Astrocyte (in vitro differentiated cells and primary cell): ENCODE data around the gene CLEC2D. TPM values are rescaled to one million over a fixed set of nuclear protein-coding genes. Genes with fewer than 3 reads are reported as not detected.
A peak's percentile ranks its signal among the peaks of the same experiment; 100 is the strongest.

ENCODE experiments used
- DNase-seq: peaks from one replicate; pipeline ENCODE4 v3.0.0-alpha.2; 2010; ENCODE audit warnings: low read depth
- FAIRE-seq: peaks from 2 replicates; lab custom pipeline; 2011; peaks lifted over from hg19 to GRCh38; lab: Jason Lieb, UNC
- H2AFZ ChIP-seq: 2 replicates; pipeline ENCODE4 v1.6.0; 2012; ENCODE audit warnings: low read depth, low read length, inconsistent platforms
- H3K27ac ChIP-seq: 2 replicates; pipeline ENCODE4 v1.5.1; 2011; ENCODE audit warnings: low read depth, low read length, inconsistent platforms
- H3K27me3 ChIP-seq: 2 replicates; pipeline ENCODE4 v1.6.0; 2011; ENCODE audit warnings: low read length, inconsistent platforms; ENCODE audit not compliant: insufficient read depth
- H3K36me3 ChIP-seq: 2 replicates; pipeline ENCODE4 v1.5.1; 2011; ENCODE audit warnings: low read length, inconsistent platforms; ENCODE audit not compliant: insufficient read depth
- H3K4me1 ChIP-seq: 2 replicates; pipeline ENCODE4 v1.5.1; 2011; ENCODE audit warnings: low read length, inconsistent platforms; ENCODE audit not compliant: insufficient read depth
- H3K4me2 ChIP-seq: 2 replicates; pipeline ENCODE4 v1.6.0; 2012; ENCODE audit warnings: low read length, inconsistent platforms
- H3K4me3 ChIP-seq: 2 replicates; pipeline ENCODE4 v1.5.1; 2011; ENCODE audit warnings: low read depth, mild to moderate bottlenecking, low read length, inconsistent platforms; ENCODE audit not compliant: insufficient read depth
- H3K79me2 ChIP-seq: 2 replicates; pipeline ENCODE4 v1.6.0; 2012; ENCODE audit warnings: mild to moderate bottlenecking, low read length, inconsistent platforms; ENCODE audit not compliant: insufficient read depth
- H3K9ac ChIP-seq: 2 replicates; pipeline ENCODE4 v1.6.0; 2012; ENCODE audit warnings: mild to moderate bottlenecking, low read length, inconsistent platforms
- H3K9me3 ChIP-seq: 2 replicates; pipeline ENCODE4 v1.5.1; 2012; ENCODE audit warnings: low read depth, mild to moderate bottlenecking, low read length, inconsistent platforms; ENCODE audit not compliant: insufficient read depth
- H4K20me1 ChIP-seq: 2 replicates; pipeline ENCODE4 v1.6.0; 2012; ENCODE audit warnings: low read length, inconsistent platforms; ENCODE audit not compliant: insufficient read depth
- H3K27ac Mint-ChIP-seq: one replicate; pipeline ENCODE4 v1.8.0; 2021; ENCODE audit warnings: mild to moderate bottlenecking, mixed read lengths; ENCODE audit not compliant: unreplicated experiment
- H3K27me3 Mint-ChIP-seq: one replicate; pipeline ENCODE4 v1.8.0; 2021; ENCODE audit warnings: low read depth, mixed read lengths; ENCODE audit not compliant: unreplicated experiment
- H3K36me3 Mint-ChIP-seq: one replicate; pipeline ENCODE4 v1.8.0; 2021; ENCODE audit warnings: low read depth, mixed read lengths; ENCODE audit not compliant: unreplicated experiment
- H3K4me1 Mint-ChIP-seq: one replicate; pipeline ENCODE4 v1.8.0; 2021; ENCODE audit warnings: low read depth, mixed read lengths; ENCODE audit not compliant: unreplicated experiment
- H3K4me3 Mint-ChIP-seq: one replicate; pipeline ENCODE4 v1.8.0; 2021; ENCODE audit warnings: mild to moderate bottlenecking, moderate library complexity, mixed read lengths; ENCODE audit not compliant: unreplicated experiment
- H3K9me3 Mint-ChIP-seq: one replicate; pipeline ENCODE4 v1.8.0; 2021; ENCODE audit warnings: mild to moderate bottlenecking, mixed read lengths; ENCODE audit not compliant: unreplicated experiment
- CTCF ChIP-seq: IDR thresholded peaks from 2 replicates; pipeline ENCODE4 v1.5.1; 2011; ENCODE audit warnings: low read depth, mild to moderate bottlenecking, inconsistent platforms, low read length, moderate library complexity; ENCODE audit not compliant: insufficient read depth
- EZH2 ChIP-seq: IDR thresholded peaks from 2 replicates; pipeline ENCODE4 v1.6.1; 2012; ENCODE audit warnings: mild to moderate bottlenecking, low read length, inconsistent platforms; ENCODE audit not compliant: insufficient read depth
- total RNA-seq: library from RNA; stranded (reverse); gene quantifications from 2 replicates; pipeline ENCODE4 v1.2.1, GENCODE V29; 2021

The CLEC2D gene
- total RNA-seq, 1 donor from 2014 or later: 4.7 TPM

GRCh38 chr12:9685915-9686314 lies 16.4 kb downstream of the CLEC2D start:
- Histone ChIP-seq H2AFZ (no peak overlapping the region), H3K79me2 (no peaks in the 10 kb centered on the region), H3K27ac (no peak overlapping the region), H4K20me1 (no peaks in the 10 kb centered on the region), H3K9ac (no peak overlapping the region), H3K4me2 (no peak overlapping the region), H3K27me3 (no peaks in the 10 kb centered on the region), H3K36me3 (no peaks in the 10 kb centered on the region), H3K4me1 (no peaks in the 10 kb centered on the region), H3K4me3 (no peak overlapping the region), H3K9me3 (no peaks in the 10 kb centered on the region)
- FAIRE-seq (no peak), DNase-seq (no peak)
- peaks cover 3% of the 10 kb centered on the region for H3K9me3 Mint-ChIP-seq
- no peaks in the 10 kb centered on the region for H3K27me3 Mint-ChIP-seq
- H3K4me1 Mint-ChIP-seq: no peaks in the 10 kb centered on the region
- TF ChIP-seq EZH2 (no peak), CTCF (no peak)
- H3K36me3 Mint-ChIP-seq: peaks cover 9% of the 10 kb centered on the region
- H3K4me3 Mint-ChIP-seq: no peak overlapping the region
- no peak overlapping the region for H3K27ac Mint-ChIP-seq

GRCh38 chr12:9687228-9687627 lies 17.7 kb downstream of the CLEC2D start:
- DNase-seq (peak; percentile 32), FAIRE-seq (no peak)
- H3K79me2 ChIP-seq: no peaks in the 10 kb centered on the region
- no peaks in the 10 kb centered on the region for H3K9me3 ChIP-seq
- H3K9me3 Mint-ChIP-seq: peaks cover 3% of the 10 kb centered on the region
- no peak overlapping the region for H3K4me2 ChIP-seq
- no peaks in the 10 kb centered on the region for H4K20me1 ChIP-seq
- no peaks in the 10 kb centered on the region for H3K36me3 ChIP-seq
- no peak for TF ChIP-seq CTCF
- TF ChIP-seq EZH2: no peak
- H2AFZ ChIP-seq: no peak overlapping the region
- no peaks in the 10 kb centered on the region for H3K27me3 Mint-ChIP-seq
- no peaks in the 10 kb centered on the region for H3K4me1 ChIP-seq
- no peak overlapping the region for H3K4me3 Mint-ChIP-seq
- no peaks in the 10 kb centered on the region for H3K4me1 Mint-ChIP-seq
- no peak overlapping the region for H3K4me3 ChIP-seq
- no peak overlapping the region for H3K9ac ChIP-seq
- H3K27ac Mint-ChIP-seq: no peak overlapping the region
- no peaks in the 10 kb centered on the region for H3K27me3 ChIP-seq
- H3K36me3 Mint-ChIP-seq: peaks cover 9% of the 10 kb centered on the region
- H3K27ac ChIP-seq: no peak overlapping the region

- H3K9ac ChIP-seq: no peak overlapping the region
- Mint-ChIP-seq H3K27me3 (no peaks in the 10 kb centered on the region), H3K9me3 (peaks cover 3% of the 10 kb centered on the region), H3K4me3 (no peak overlapping the region), H3K27ac (no peak overlapping the region), H3K36me3 (peaks cover 20% of the 10 kb centered on the region), H3K4me1 (no peaks in the 10 kb centered on the region)
- TF ChIP-seq EZH2: no peak
- no peak for TF ChIP-seq CTCF
- no peaks in the 10 kb centered on the region for H3K79me2 ChIP-seq
- H3K27me3 ChIP-seq: no peaks in the 10 kb centered on the region
- no peak for DNase-seq
- H3K36me3 ChIP-seq: no peaks in the 10 kb centered on the region
- H2AFZ ChIP-seq: no peak overlapping the region
- no peaks in the 10 kb centered on the region for H4K20me1 ChIP-seq
- no peak overlapping the region for H3K4me2 ChIP-seq
- FAIRE-seq: no peak
- H3K4me1 ChIP-seq: no peaks in the 10 kb centered on the region
- no peak overlapping the region for H3K27ac ChIP-seq
- H3K4me3 ChIP-seq: no peak overlapping the region
- no peaks in the 10 kb centered on the region for H3K9me3 ChIP-seq
These were observed 23.4 kb downstream of the CLEC2D start for GRCh38 chr12:9692909-9693308.
